HCT116 (cell line): Measurements from ENCODE around the gene STAG3. TPM values are rescaled to one million over a fixed set of nuclear protein-coding genes. Genes with fewer than 3 reads are reported as not detected.

Experiments
- ATAC-seq: fragments of 200-7000 bp; cut with Tn5 transposase; 2 replicates; pipeline ENCODE4 v1.9.1; 2020; ENCODE audit warnings: mild to moderate bottlenecking, moderate library complexity
- BruUV-seq: library from RNA; stranded (reverse); fragments of 400-500 nt; replicated peaks from 2 replicates; lab custom pipeline; 2021; lab: Mats Ljungman, UMichigan
- CTCF ChIA-PET: fragments of 300-600 bp; sonication (Branson Sonifier 250); formaldehyde crosslinking; loops from one replicate; lab custom pipeline; 2021; ENCODE audit warnings: antibody characterized with exemption; lab: Charles Lee
- POLR2A ChIA-PET: fragments of 300-600, 350-600 bp; sonication (Branson Sonifier 250); formaldehyde crosslinking; loops from one replicate; lab custom pipeline; 2021; ENCODE audit warnings: antibody characterized with exemption; lab: Charles Lee
- RAD21 ChIA-PET, 2 experiments: fragments of 300-600 bp; sonication (Branson Sonifier 250); formaldehyde crosslinking; loops; one replicate each; lab custom pipeline; 2023; ENCODE audit warnings: low total read pairs in 2 of 2; ENCODE audit not compliant: uncharacterized antibody in 2 of 2, unreplicated experiment in 2 of 2, low non-redundant PET in 1 of 2; lab: Charles Lee
- DNase-seq: peaks from one replicate; pipeline ENCODE4 v3.0.0-alpha.2; 2010; ENCODE audit warnings: low read depth, low spot score
- H2AFZ ChIP-seq: fragments of 200-600 bp; shearing (Covaris generic), sonication (generic); 2 replicates; pipeline ENCODE4 v1.6.1; 2017; ENCODE audit warnings: low read depth, mixed run types, mixed read lengths, antibody characterized with exemption, low read length; ENCODE audit not compliant: poor library complexity, severe bottlenecking
- H3K27ac ChIP-seq: 2 replicates; pipeline ENCODE4 v1.5.1; 2012; ENCODE audit warnings: low read depth, low read length
- H3K27me3 ChIP-seq: fragments of 200-600 bp; sonication (generic); 2 replicates; pipeline ENCODE4 v1.6.1; 2016; ENCODE audit warnings: mixed run types, low read length, mixed read lengths; ENCODE audit not compliant: insufficient read depth
- H3K36me3 ChIP-seq, 2 experiments: fragments of 200-500 bp in 1 of 2; fragments of 200-600 bp in 1 of 2; sonication (Bioruptor generic) in 1 of 2; sonication (generic) in 1 of 2; 2 replicates each; pipeline versions ENCODE4 v1.5.1 to v1.6.1; 2014 to 2016; ENCODE audit warnings: low read length in 2 of 2, inconsistent platforms in 1 of 2, mixed read lengths in 1 of 2, mixed run types in 1 of 2; ENCODE audit not compliant: insufficient read depth in 2 of 2, control insufficient read depth in 1 of 2
- H3K4me1 ChIP-seq, 2 experiments: fragments of 200-600 bp in 1 of 2; sonication (generic) in 1 of 2; 2 replicates each; pipeline versions ENCODE4 v1.5.1 to v1.6.1; 2012 to 2017; ENCODE audit warnings: low read length in 2 of 2, inconsistent platforms in 1 of 2, mild to moderate bottlenecking in 1 of 2, mixed read lengths in 1 of 2, mixed run types in 1 of 2, moderate library complexity in 1 of 2; ENCODE audit not compliant: insufficient read depth in 2 of 2, control insufficient read depth in 1 of 2
- H3K4me2 ChIP-seq: fragments of 200-600 bp; sonication (generic); 2 replicates; pipeline ENCODE4 v1.6.1; 2017; ENCODE audit warnings: mixed run types, low read length, mixed read lengths
- H3K4me3 ChIP-seq, 2 experiments: fragments of 200-600 bp in 1 of 2; sonication (generic) in 1 of 2; replicated peaks in 1 of 2; 2 replicates each; pipeline ENCODE4 v1.5.1; 2011 to 2016; ENCODE audit warnings: low read length in 2 of 2, control low read depth in 1 of 2, low read depth in 1 of 2, mild to moderate bottlenecking in 1 of 2, mixed read lengths in 1 of 2, mixed run types in 1 of 2
- H3K79me2 ChIP-seq: fragments of 200-600 bp; sonication (generic); 2 replicates; pipeline ENCODE4 v1.6.1; 2017; ENCODE audit warnings: mild to moderate bottlenecking, mixed run types, low read length, moderate library complexity, mixed read lengths; ENCODE audit not compliant: insufficient read depth
- H3K9ac ChIP-seq: fragments of 200-600 bp; sonication (generic); 2 replicates; pipeline ENCODE4 v1.6.1; 2016; ENCODE audit warnings: low read length, mixed read lengths
- H3K9me2 ChIP-seq: fragments of 200-600 bp; sonication (generic), shearing (Covaris generic); 2 replicates; pipeline ENCODE4 v1.6.1; 2017; ENCODE audit warnings: mixed run types, mild to moderate bottlenecking, moderate library complexity; ENCODE audit not compliant: insufficient read depth
- H3K9me3 ChIP-seq, 2 experiments: fragments of 200-500 bp in 1 of 2; fragments of 200-600 bp in 1 of 2; sonication (Bioruptor generic) in 1 of 2; sonication (generic) in 1 of 2; 2 replicates each; pipeline ENCODE4 v1.6.1; 2014 to 2017; ENCODE audit warnings: low read length in 2 of 2, mixed read lengths in 2 of 2, inconsistent platforms in 1 of 2, low read depth in 1 of 2, mild to moderate bottlenecking in 1 of 2, mixed run types in 1 of 2, moderate library complexity in 1 of 2; ENCODE audit not compliant: control insufficient read depth in 1 of 2, insufficient read depth in 1 of 2
- H4K20me1 ChIP-seq: fragments of 200-600 bp; sonication (generic), shearing (Covaris generic); 2 replicates; pipeline ENCODE4 v1.6.1; 2017; ENCODE audit warnings: mixed run types, mild to moderate bottlenecking, moderate library complexity; ENCODE audit not compliant: insufficient read depth
- CEBPB ChIP-seq: IDR thresholded peaks from 2 replicates; pipeline ENCODE4 v1.6.1; 2012; ENCODE audit warnings: low read depth
- EGR1 ChIP-seq: IDR thresholded peaks from 2 replicates; pipeline ENCODE4 v1.6.1; 2012; ENCODE audit warnings: low read depth
- ELF1 ChIP-seq: IDR thresholded peaks from 2 replicates; pipeline ENCODE4 v1.6.1; 2012; ENCODE audit warnings: low read depth, borderline replicate concordance
- EZH2phosphoT487 ChIP-seq: fragments of 200-600 bp; IDR thresholded peaks from 2 replicates; pipeline ENCODE4 v1.6.1; 2018; ENCODE audit warnings: antibody characterized with exemption, borderline replicate concordance
- FOSL1 ChIP-seq: IDR thresholded peaks from 2 replicates; pipeline ENCODE4 v1.6.1; 2012; ENCODE audit warnings: low read depth
- MAX ChIP-seq: IDR thresholded peaks from 2 replicates; pipeline ENCODE4 v1.6.1; 2012
- POLR2A ChIP-seq: IDR thresholded peaks from 2 replicates; pipeline ENCODE4 v1.7.0; 2011; ENCODE audit warnings: borderline replicate concordance; ENCODE audit not compliant: insufficient read depth, insufficient read length; ENCODE audit errors: extremely low read depth
- RAD21 ChIP-seq: IDR thresholded peaks from 2 replicates; pipeline ENCODE4 v1.6.1; 2012; ENCODE audit warnings: low read depth, mild to moderate bottlenecking
- REST ChIP-seq: IDR thresholded peaks from 2 replicates; pipeline ENCODE4 v1.6.1; 2012; ENCODE audit warnings: low read depth
- SIN3A ChIP-seq: IDR thresholded peaks from 2 replicates; pipeline ENCODE4 v1.6.1; 2012; ENCODE audit warnings: low read depth
- SP1 ChIP-seq: IDR thresholded peaks from 2 replicates; pipeline ENCODE4 v1.6.1; 2012; ENCODE audit warnings: low read depth
- TCF7L2 ChIP-seq: IDR thresholded peaks from 2 replicates; pipeline ENCODE4 v1.7.0; 2011; ENCODE audit warnings: borderline replicate concordance, inconsistent platforms; ENCODE audit not compliant: insufficient read depth, insufficient read length; ENCODE audit errors: extremely low read depth
- YY1 ChIP-seq: IDR thresholded peaks from 2 replicates; pipeline ENCODE4 v1.6.1; 2011; ENCODE audit warnings: low read length, low read depth, moderate library complexity, mild to moderate bottlenecking; ENCODE audit not compliant: insufficient replicate concordance; ENCODE audit errors: extremely low read depth
- ZFX ChIP-seq: fragments of 450-650 bp; IDR thresholded peaks from 2 replicates; pipeline ENCODE4 v1.6.1; 2017
- ZNF274 ChIP-seq: fragments of 200-500 bp; sonication (Bioruptor generic); IDR thresholded peaks from 2 replicates; pipeline ENCODE4 v1.6.1; 2014; ENCODE audit warnings: mild to moderate bottlenecking, low read depth, low read length, inconsistent platforms
- intact Hi-C: fragments of 100-400 bp; cut with micrococcal nuclease; formaldehyde crosslinking; loops from 2 replicates; pipeline ENCODE4 v1.10.0; 2022
- total RNA-seq: library from RNA; stranded (reverse); gene quantifications from one replicate; pipeline ENCODE4 v1.2.1, GENCODE V29; 2021; ENCODE audit not compliant: unreplicated experiment

STAG3 gene
- total RNA-seq, 1 experiment from 2014 or later: 1.2 TPM

- H3K9me2 ChIP-seq: no peaks in the 10 kb centered on the region
- peaks cover 25% of the 10 kb centered on the region for H3K79me2 ChIP-seq
- H3K4me3 ChIP-seq: peak overlapping the region; percentile 56 to 91
- ChIA-PET RAD21 (interaction anchor here in 1 of 2 experiments (0.6 kb wide), 1 partner anchor 69 kb away, joined by 11 read pairs; no protein-coding TSS in a partner anchor), POLR2A (no interaction called here), CTCF (interaction anchor here (1.0 kb wide), 1 partner anchor 8 kb away, joined by 4 read pairs; the partner anchor contains the start of gene LAMTOR4)
- no peak overlapping the region for H2AFZ ChIP-seq
- H4K20me1 ChIP-seq: no peaks in the 10 kb centered on the region
- peaks cover 14 to 16% of the 10 kb centered on the region in 2 experiments; a peak in 3 of 4 replicates for H3K36me3 ChIP-seq
- peaks cover 13 to 22% of the 10 kb centered on the region in 2 experiments for H3K4me1 ChIP-seq
- H3K4me2 ChIP-seq: peak overlapping the region; percentile 93
- H3K9ac ChIP-seq: peak overlapping the region; percentile 84; the same call in 1 of the 2 replicates
- DNase-seq: no peak
- no TSS peak for BruUV-seq
- no peaks in the 10 kb centered on the region for H3K27me3 ChIP-seq
- no peak for TF ChIP-seq SP1
- TF ChIP-seq SIN3A: no peak
- TF ChIP-seq RAD21: no peak
- no peak for TF ChIP-seq EGR1
- TF ChIP-seq ELF1: no peak
- TF ChIP-seq YY1: no peak
- no peak for TF ChIP-seq REST
- TF ChIP-seq ZNF274: no peak
- TF ChIP-seq MAX: no peak
- TF ChIP-seq CEBPB: no peak
- no peak for TF ChIP-seq POLR2A
- TF ChIP-seq EZH2phosphoT487: no peak
- no peak for TF ChIP-seq TCF7L2
- no peak for TF ChIP-seq ZFX
- no peak for TF ChIP-seq FOSL1
- intact Hi-C loops: no loop called here
- ATAC-seq: no peak
- peak overlapping the region; percentile 91 for H3K27ac ChIP-seq
- no peaks in the 10 kb centered on the region for H3K9me3 ChIP-seq
Measured at GRCh38 chr7:100157069-100157333, 20.7 kb upstream of the STAG3 start.
